ENCODE data around the gene VPS37C. TPM values are rescaled to one million over a fixed set of nuclear protein-coding genes. Genes with fewer than 3 reads are reported as not detected.

VPS37C gene
- total and polyA plus RNA-seq, 10 of the 15 experiments (the other 5 are each of a cell fraction or from before 2014, with no cell fraction given): 0.39 to 16.5 (median 7.8) TPM

GRCh38 chr11:61140416-61140815 lies 20.8 kb downstream of the VPS37C start:
- RAD21 ChIA-PET (ENCODE audit: unreplicated experiment): interaction anchor here (2.4 kb wide), 1 partner anchor 12 kb away, joined by 6 read pairs; no protein-coding TSS in a partner anchor
- no peak overlapping the region for H3K4me3 ChIP-seq
- intact Hi-C loops (cut with micrococcal nuclease; ENCODE audit: unreplicated experiment): no loop called here
- WGBS (ENCODE audit: insufficient coverage, insufficient replicate concordance, low lambda C conversion rate, missing lambda C conversion rate): 96% methylated on average over 4 of the region's 4 CpGs
- H3K9ac ChIP-seq (ENCODE audit: control insufficient read depth, insufficient read depth, low read length): no peak overlapping the region
- peaks cover 2 to 4% of the 10 kb centered on the region in 2 experiments; a peak in 2 of 4 replicates for H3K36me3 ChIP-seq (ENCODE audit: control insufficient read depth in 2 of 2, insufficient read depth in 2 of 2, low read length in 1 of 2)
- no peak overlapping the region for H3K27ac ChIP-seq (ENCODE audit: control insufficient read depth, insufficient read depth)
- no peaks in the 10 kb centered on the region for H3K27me3 ChIP-seq (replicated peaks in 1 of 2; ENCODE audit: control insufficient read depth in 2 of 2, insufficient read depth in 2 of 2, low read length in 1 of 2)
- FAIRE-seq (no peak), ATAC-seq (no peak), DNase-seq (ENCODE audit: low read depth, low spot score) (no peak)
- POLR2A ChIA-PET: no interaction called here
- CTCF ChIA-PET: interaction anchor here (1.3 to 2.4 kb wide), 6 partner anchors 11 to 241 kb away, joined by 3 to 12 read pairs (median 6); no protein-coding TSS in a partner anchor
- H4K20me1 ChIP-seq (ENCODE audit: control insufficient read depth, insufficient read depth): no peaks in the 10 kb centered on the region
- SMC1A ChIA-PET (ENCODE audit: uncharacterized antibody, unreplicated experiment): interaction anchor here (1.5 to 2.2 kb wide), 4 partner anchors 8 to 56 kb away, joined by 4 to 10 read pairs (median 8); no protein-coding TSS in a partner anchor
- H3K9me3 ChIP-seq (replicated peaks; ENCODE audit: control insufficient read depth, insufficient read depth, low read length): no peaks in the 10 kb centered on the region
- no peak overlapping the region for H2AFZ ChIP-seq (ENCODE audit: control insufficient read depth, low read depth, low read length)
- BruUV-seq (replicated peaks): no TSS peak
- H3K4me2 ChIP-seq (ENCODE audit: control insufficient read depth, insufficient read depth): no peak overlapping the region
- in situ Hi-C loops (cut with MboI): no loop called here
- peaks cover 2% of the 10 kb centered on the region; the same call in 1 of the 2 replicates for H3K4me1 ChIP-seq (ENCODE audit: control insufficient read depth, insufficient read depth, low read length)
- H3K79me2 ChIP-seq (ENCODE audit: control insufficient read depth, insufficient read depth, low read length): peaks cover 2% of the 10 kb centered on the region; the same call in 1 of the 2 replicates
- TF ChIP-seq ZBTB11 (CRISPR knock-in tag; IDR thresholded peaks at IDR 0.05) (no peak), RFX5 (IDR thresholded peaks at IDR 0.05; ENCODE audit: low read depth, low read length) (no peak)

Measured in GM12878 (cell line).